ENCODE measurements around the gene ZNF532.

Gene ZNF532

DNA sequence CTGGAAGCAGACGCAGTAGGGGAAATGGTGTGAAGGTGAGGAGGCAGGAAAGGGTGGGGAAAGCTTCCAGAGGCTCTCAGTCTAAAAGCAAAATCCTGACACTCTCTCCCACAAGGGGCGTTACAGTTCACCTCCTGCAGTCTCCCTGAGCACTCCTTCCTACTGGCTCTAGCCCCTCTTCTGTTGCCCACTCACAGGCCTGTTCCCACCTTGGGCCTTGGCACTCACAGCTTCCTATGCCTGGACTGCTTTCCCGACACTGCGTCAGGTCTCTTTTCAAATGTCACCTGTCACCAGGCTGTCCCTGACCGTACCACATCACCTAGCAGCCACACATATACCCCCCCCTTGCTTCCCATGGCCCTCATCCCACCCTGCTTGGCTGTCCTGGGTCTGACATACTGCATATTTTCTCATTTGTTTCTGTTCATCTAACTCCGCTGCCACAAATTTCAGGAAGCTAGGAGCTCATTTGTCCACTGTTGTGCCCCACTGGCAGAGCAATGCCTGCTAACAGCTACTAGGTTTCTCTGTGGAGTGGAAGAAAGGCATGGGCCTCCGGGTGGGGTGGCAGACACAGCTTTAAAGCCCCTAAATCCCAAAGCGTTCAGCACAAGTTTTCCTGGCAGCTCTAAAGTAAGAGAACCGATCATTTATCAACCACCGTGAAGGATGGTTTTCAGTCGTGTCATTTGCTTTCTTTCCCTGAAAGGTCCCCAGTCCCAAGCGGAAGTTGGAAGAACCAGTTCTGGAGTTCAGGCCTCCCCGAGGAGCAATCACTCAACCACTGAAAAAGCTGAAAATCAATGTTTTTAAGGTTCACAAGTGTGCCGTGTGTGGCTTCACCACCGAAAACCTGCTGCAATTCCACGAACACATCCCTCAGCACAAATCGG, 118.8 kb downstream of the ZNF532 start:
- no peak for DNase-seq

GRCh38 chr18:58988600-58988999, 123.9 kb downstream of the ZNF532 start:
- DNase-seq = no peak

- no peak for DNase-seq
Observed at GRCh38 chr18:58989184-58989759, 124.6 kb downstream of the ZNF532 start.

DNA sequence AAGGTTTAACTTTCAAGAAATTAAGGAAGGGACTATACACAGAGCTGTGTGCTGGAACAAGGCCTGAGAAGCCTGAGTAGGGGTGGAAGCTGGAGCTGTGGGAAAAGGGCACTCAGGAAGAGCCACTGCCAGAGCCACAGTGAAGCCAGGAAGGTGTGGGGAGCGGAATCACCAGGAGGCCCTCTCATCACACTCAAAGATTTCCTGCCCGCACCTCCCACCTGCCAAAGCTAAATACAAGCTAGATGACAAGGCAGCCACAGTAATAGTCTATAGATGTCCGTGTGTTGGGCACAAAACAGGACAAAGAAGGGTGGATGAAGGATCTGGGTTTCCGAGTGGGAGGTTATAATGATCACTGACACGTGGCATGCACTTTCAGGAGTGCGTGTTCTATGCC, 126.0 kb downstream of the ZNF532 start:
- no peak for DNase-seq

GRCh38 chr18:58991167-58991798, 126.6 kb downstream of the ZNF532 start:
- no peak for DNase-seq

- DNase-seq = peak; percentile 7
Observed at GRCh38 chr18:58992301-58993231, 127.9 kb downstream of the ZNF532 start.

- no peak for DNase-seq
Observed at GRCh38 chr18:58993260-58993659, 128.6 kb downstream of the ZNF532 start.

GRCh38 chr18:58995663-58996062, 131.0 kb downstream of the ZNF532 start:
- DNase-seq = no peak

DNA sequence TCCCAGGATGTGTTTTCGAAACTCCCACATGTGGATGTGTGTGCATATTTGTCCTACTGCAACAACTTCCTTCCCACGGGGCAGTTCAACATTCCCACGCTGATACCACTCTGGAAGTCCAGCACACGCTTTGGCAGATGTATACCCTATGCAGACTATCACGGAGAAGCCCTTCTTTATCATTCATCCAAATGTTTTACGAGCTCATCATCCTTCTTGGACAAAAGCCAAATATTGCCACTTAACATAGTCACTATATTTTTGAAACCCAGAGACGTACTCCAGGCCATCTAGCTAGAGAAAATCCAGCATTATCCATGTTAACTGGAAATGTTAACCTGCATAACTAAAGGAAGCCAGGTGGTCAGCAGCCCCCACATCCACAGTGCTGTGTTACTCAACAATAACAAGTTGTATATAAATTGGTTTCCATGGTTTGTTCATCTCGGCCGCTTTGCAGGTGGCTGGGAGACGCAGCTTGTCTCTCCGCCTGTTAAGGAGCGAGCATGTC, 131.5 kb downstream of the ZNF532 start:
- no peak for DNase-seq

GRCh38 chr18:58996696-58997095, 132.0 kb downstream of the ZNF532 start:
- no peak for DNase-seq

GRCh38 chr18:58997811-58998337, 133.2 kb downstream of the ZNF532 start:
- no peak for DNase-seq

GRCh38 chr18:58998401-58999203, 133.9 kb downstream of the ZNF532 start:
- DNase-seq = peak; percentile 65

DNA sequence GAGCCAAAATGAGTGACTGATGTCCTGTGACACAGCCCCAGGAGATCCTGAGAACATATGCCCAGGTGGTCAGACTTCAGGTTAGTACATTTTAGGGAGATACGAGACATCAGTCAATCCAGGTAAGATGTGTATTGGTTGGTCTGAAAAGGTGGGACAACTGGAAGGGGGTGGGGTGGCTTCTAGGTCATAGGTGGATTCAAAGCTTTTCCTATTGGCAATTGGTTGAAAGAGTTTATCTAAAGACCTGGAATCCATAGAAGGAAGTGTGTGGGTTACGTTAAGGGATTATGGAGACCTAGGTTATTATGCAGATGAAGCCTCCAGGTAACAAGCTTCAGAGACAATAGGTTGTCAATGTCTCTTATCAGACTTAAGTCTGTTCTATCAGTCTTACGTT, 136.5 kb downstream of the ZNF532 start:
- DNase-seq = no peak

GRCh38 chr18:59001721-59002120, 137.0 kb downstream of the ZNF532 start:
- DNase-seq = no peak

GRCh38 chr18:59002974-59003594, 138.4 kb downstream of the ZNF532 start:
- no peak for DNase-seq

GRCh38 chr18:59005262-59005661, 140.6 kb downstream of the ZNF532 start:
- peak; percentile 19 for DNase-seq

GRCh38 chr18:59006461-59007067, 141.9 kb downstream of the ZNF532 start:
- DNase-seq = no peak

GRCh38 chr18:59008302-59008974, 143.8 kb downstream of the ZNF532 start:
- no peak for DNase-seq

GRCh38 chr18:59009846-59010245, 145.2 kb downstream of the ZNF532 start:
- DNase-seq = no peak

GRCh38 chr18:59011289-59011688, 146.6 kb downstream of the ZNF532 start:
- no peak for DNase-seq
